ENCODE measurements around the gene SLC9A3.

Gene SLC9A3

DNA sequence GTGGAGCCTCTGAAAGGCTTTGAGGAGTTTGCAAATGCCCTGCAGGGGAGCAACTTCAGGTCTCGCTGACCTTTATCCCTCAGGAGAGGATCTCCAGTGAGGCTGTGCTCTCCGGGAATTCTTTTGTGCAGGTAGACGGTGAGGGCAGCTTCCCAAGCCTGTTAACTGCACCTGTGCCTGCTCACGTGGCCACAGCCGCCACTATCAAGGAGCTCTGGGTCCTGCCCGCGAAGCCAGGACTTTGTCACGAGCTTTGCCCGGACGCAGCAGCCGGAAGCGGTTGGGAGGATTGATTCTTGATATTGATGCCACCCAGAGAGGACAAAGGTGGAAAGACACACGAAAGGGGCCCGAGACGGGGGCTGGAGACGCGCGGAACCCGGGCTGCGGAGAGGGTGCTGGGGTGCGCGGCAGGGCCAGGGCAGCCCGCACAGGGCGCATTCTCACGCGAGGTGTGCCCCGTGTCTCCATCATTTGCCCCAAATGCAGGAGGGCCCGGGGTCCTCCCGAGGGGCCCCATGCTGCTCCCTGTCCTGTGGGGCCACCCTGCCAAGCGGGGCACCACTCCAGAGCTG, 18.2 kb downstream of the SLC9A3 start:
- H3K9me3 ChIP-seq (ENCODE audit: control insufficient read depth, insufficient read depth, low read length), result no peaks in the 10 kb centered on the region
- no peaks in the 10 kb centered on the region for H3K4me1 ChIP-seq (ENCODE audit: control insufficient read depth, low read length)
- H4K20me1 ChIP-seq (ENCODE audit: control insufficient read depth, insufficient read depth, low read depth, low read length), result no peaks in the 10 kb centered on the region
- no peak overlapping the region for H3K4me3 ChIP-seq (ENCODE audit: low read length)
- H3K36me3 ChIP-seq (ENCODE audit: control insufficient read depth, low read length), result no peaks in the 10 kb centered on the region
- TF ChIP-seq CTCF (IDR thresholded peaks at IDR 0.05; ENCODE audit: low read depth, low read length, poor library complexity, severe bottlenecking) (no peak), EZH2phosphoT487 (IDR thresholded peaks at IDR 0.05; ENCODE audit: borderline replicate concordance, low read length) (no peak)
- H3K27ac ChIP-seq (ENCODE audit: low read depth, low read length), result no peak overlapping the region
- no peak overlapping the region for H3K4me2 ChIP-seq (ENCODE audit: low read length)
- H3K79me2 ChIP-seq (ENCODE audit: control insufficient read depth, low read length), result no peaks in the 10 kb centered on the region
- no peaks in the 10 kb centered on the region for H3K9me2 ChIP-seq (replicated peaks; ENCODE audit: control insufficient read depth, low read length)
- H3F3A ChIP-seq (ENCODE audit: control insufficient read depth, insufficient read depth), result no peaks in the 10 kb centered on the region
- H3K27me3 ChIP-seq (ENCODE audit: control insufficient read depth, low read length), result no peaks in the 10 kb centered on the region

DNA sequence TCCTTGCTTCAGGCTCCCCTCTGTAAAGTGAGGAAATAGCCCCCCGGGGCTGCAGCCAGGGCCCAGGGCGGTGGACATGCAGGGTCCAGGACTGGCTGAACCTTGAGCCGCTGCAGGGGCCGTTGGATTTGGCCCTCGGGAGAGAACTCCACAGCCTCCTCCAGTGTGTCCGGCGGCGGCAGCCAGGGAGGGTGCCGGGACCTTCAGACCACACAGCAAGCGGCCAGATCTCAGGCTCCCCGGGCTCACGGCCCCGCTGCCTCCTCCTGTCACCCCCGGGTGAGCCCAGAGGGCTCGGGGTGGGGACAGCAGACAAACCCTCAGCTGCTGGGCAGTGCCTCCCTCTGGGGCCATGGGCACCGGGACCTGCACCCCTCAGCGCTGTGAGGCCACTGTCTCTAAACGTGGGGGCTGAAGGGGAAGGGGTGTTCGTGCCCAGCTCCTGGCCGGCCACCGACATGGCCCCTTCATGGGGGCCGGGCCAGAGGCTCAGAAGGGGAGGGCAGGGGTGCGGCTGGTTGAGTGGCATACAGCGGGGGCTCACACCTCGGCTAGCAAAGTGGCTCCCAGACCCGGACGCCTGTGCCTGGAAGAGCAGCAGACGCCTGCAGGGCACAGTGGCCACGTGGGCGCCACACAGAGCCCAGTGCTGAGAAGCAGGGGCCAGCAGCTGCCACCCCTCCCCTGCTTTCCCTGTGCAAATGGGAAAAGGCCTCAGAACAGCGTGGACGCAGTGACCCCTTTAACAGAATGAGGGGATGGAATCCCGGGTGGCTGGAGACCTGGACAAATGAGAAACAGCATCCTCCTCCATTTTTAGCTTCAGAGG, 19.7 kb downstream of the SLC9A3 start:
- Histone ChIP-seq H3K27me3 (ENCODE audit: control insufficient read depth, low read length) (no peaks in the 10 kb centered on the region), H3F3A (ENCODE audit: control insufficient read depth, insufficient read depth) (no peaks in the 10 kb centered on the region), H3K9me3 (ENCODE audit: control insufficient read depth, insufficient read depth, low read length) (no peaks in the 10 kb centered on the region), H4K20me1 (ENCODE audit: control insufficient read depth, insufficient read depth, low read depth, low read length) (no peaks in the 10 kb centered on the region), H3K79me2 (ENCODE audit: control insufficient read depth, low read length) (no peaks in the 10 kb centered on the region), H3K36me3 (ENCODE audit: control insufficient read depth, low read length) (no peaks in the 10 kb centered on the region), H3K4me1 (ENCODE audit: control insufficient read depth, low read length) (no peaks in the 10 kb centered on the region), H3K9me2 (replicated peaks; ENCODE audit: control insufficient read depth, low read length) (no peaks in the 10 kb centered on the region), H3K4me3 (ENCODE audit: low read length) (no peak overlapping the region), H3K4me2 (ENCODE audit: low read length) (no peak overlapping the region), H3K27ac (ENCODE audit: low read depth, low read length) (no peak overlapping the region)
- no peak for TF ChIP-seq CTCF (IDR thresholded peaks at IDR 0.05; ENCODE audit: low read depth, low read length, poor library complexity, severe bottlenecking)
- TF ChIP-seq EZH2phosphoT487 (IDR thresholded peaks at IDR 0.05; ENCODE audit: borderline replicate concordance, low read length), result no peak

GRCh38 chr5:502325-503079, 21.7 kb downstream of the SLC9A3 start:
- H3K9me2 ChIP-seq (replicated peaks; ENCODE audit: control insufficient read depth, low read length), result no peaks in the 10 kb centered on the region
- no peak overlapping the region for H3K27ac ChIP-seq (ENCODE audit: low read depth, low read length)
- no peaks in the 10 kb centered on the region for H3K4me1 ChIP-seq (ENCODE audit: control insufficient read depth, low read length)
- H3K27me3 ChIP-seq (ENCODE audit: control insufficient read depth, low read length), result no peaks in the 10 kb centered on the region
- H3F3A ChIP-seq (ENCODE audit: control insufficient read depth, insufficient read depth), result no peaks in the 10 kb centered on the region
- no peak for TF ChIP-seq CTCF (IDR thresholded peaks at IDR 0.05; ENCODE audit: low read depth, low read length, poor library complexity, severe bottlenecking)
- no peak for TF ChIP-seq EZH2phosphoT487 (IDR thresholded peaks at IDR 0.05; ENCODE audit: borderline replicate concordance, low read length)
- H3K36me3 ChIP-seq (ENCODE audit: control insufficient read depth, low read length), result no peaks in the 10 kb centered on the region
- no peaks in the 10 kb centered on the region for H3K9me3 ChIP-seq (ENCODE audit: control insufficient read depth, insufficient read depth, low read length)
- no peak overlapping the region for H3K4me3 ChIP-seq (ENCODE audit: low read length)
- H3K4me2 ChIP-seq (ENCODE audit: low read length), result no peak overlapping the region
- no peaks in the 10 kb centered on the region for H4K20me1 ChIP-seq (ENCODE audit: control insufficient read depth, insufficient read depth, low read depth, low read length)
- no peaks in the 10 kb centered on the region for H3K79me2 ChIP-seq (ENCODE audit: control insufficient read depth, low read length)
